Mammary epithelial cell (primary cell): Measurements from ENCODE around the gene ZNF277.

ENCODE experiments used
- CTCF ChIP-seq, 2 donors: IDR thresholded peaks in 1 of 2; conservative IDR thresholded peaks in 1 of 2; 2 replicates each; pipeline ENCODE4 v1.5.1; 2011 to 2012; ENCODE audit warnings: inconsistent platforms in 2 of 2, low read length in 2 of 2, mild to moderate bottlenecking in 2 of 2, control low read depth in 1 of 2, low read depth in 1 of 2; ENCODE audit not compliant: insufficient read depth in 1 of 2; ENCODE audit errors: extremely low read depth in 1 of 2
- EZH2 ChIP-seq: IDR thresholded peaks from 2 replicates; pipeline ENCODE4 v1.6.1; 2012; ENCODE audit warnings: low read length, inconsistent platforms, borderline replicate concordance

- TF ChIP-seq CTCF (conservative IDR thresholded peaks at IDR 0.05 in 1 of 2, IDR thresholded peaks at IDR 0.05 in 1 of 2; ENCODE audit: extremely low read depth in 1 of 2, insufficient read depth in 1 of 2, low read depth in 1 of 2, low read length in 2 of 2) = no peak
- no peak for TF ChIP-seq EZH2
These were observed 10.8 kb upstream of the ZNF277 start for GRCh38 chr7:112195717-112196116.
